RPMI8226 (cell line): ENCODE measurements around the gene OR51M1.

ENCODE experiments used
- DNase-seq: peaks from one replicate; pipeline ENCODE4 v3.0.0-alpha.2; 2015

Gene OR51M1

GRCh38 chr11:5390210-5390609 is 6.6 kb downstream of the OR51M1 start:
- no peak for DNase-seq

- DNase-seq, result no peak
Measured at GRCh38 chr11:5394091-5394490, 10.5 kb downstream of the OR51M1 start.

GRCh38 chr11:5398936-5399335 is 15.3 kb downstream of the OR51M1 start:
- no peak for DNase-seq

- no peak for DNase-seq
Measured at GRCh38 chr11:5405173-5405572, 21.6 kb downstream of the OR51M1 start.

- DNase-seq, result no peak
Measured at GRCh38 chr11:5420993-5421392, 37.4 kb downstream of the OR51M1 start.

GRCh38 chr11:5421811-5422210 is 38.2 kb downstream of the OR51M1 start, which contains the start of gene OR51Q1:
Gene OR51Q1, plus strand, starts transcription at chr11:5422111. Its CDS starts 90 bp downstream, at chr11:5422201.
- no peak for DNase-seq

GRCh38 chr11:5423131-5423530 is 39.5 kb downstream of the OR51M1 start:
- no peak for DNase-seq

- no peak for DNase-seq
Measured at GRCh38 chr11:5441414-5441813, 57.8 kb downstream of the OR51M1 start, which contains the start of gene OR51I1. Gene OR51I1, minus strand, starts transcription at chr11:5441514. Its CDS starts 0 bp downstream, at chr11:5441514.
